Keratinocyte (primary cell): ENCODE data around the gene PSMB2. TPM values are rescaled to one million over a fixed set of nuclear protein-coding genes. Genes with fewer than 3 reads are reported as not detected.

Source experiments
- DNase-seq: peaks from one replicate; pipeline ENCODE4 v3.0.0-alpha.2; 2011; ENCODE audit warnings: low read depth, missing footprints, low spot score
- FAIRE-seq: peaks from 2 replicates; lab custom pipeline; 2011; peaks lifted over from hg19 to GRCh38; lab: Jason Lieb, UNC
- H2AFZ ChIP-seq: 2 replicates; pipeline ENCODE4 v1.6.0; 2012; ENCODE audit warnings: low read length, control low read depth, inconsistent platforms; ENCODE audit not compliant: control insufficient read depth
- H3K27ac ChIP-seq: 2 replicates; pipeline ENCODE4 v1.5.1; 2011; ENCODE audit warnings: low read length; ENCODE audit not compliant: control insufficient read depth, insufficient read depth
- H3K27me3 ChIP-seq: 3 replicates; pipeline ENCODE4 v1.6.0; 2011; ENCODE audit warnings: low read length; ENCODE audit not compliant: control insufficient read depth, insufficient read depth; ENCODE audit errors: extremely low read depth
- H3K36me3 ChIP-seq, 2 experiments: 2 replicates in 1 of 2; 3 replicates in 1 of 2; pipeline ENCODE4 v1.5.1; 2011; ENCODE audit warnings: low read length in 2 of 2, mild to moderate bottlenecking in 1 of 2; ENCODE audit not compliant: control insufficient read depth in 2 of 2, insufficient read depth in 2 of 2; ENCODE audit errors: extremely low read depth in 1 of 2
- H3K4me1 ChIP-seq: 3 replicates; pipeline ENCODE4 v1.5.1; 2011; ENCODE audit warnings: low read length; ENCODE audit not compliant: control insufficient read depth, insufficient read depth; ENCODE audit errors: extremely low read depth
- H3K4me2 ChIP-seq: 3 replicates; pipeline ENCODE4 v1.6.0; 2011; ENCODE audit warnings: low read depth, low read length; ENCODE audit not compliant: control insufficient read depth, insufficient read depth; ENCODE audit errors: extremely low read depth
- H3K4me3 ChIP-seq, 3 experiments: fragments of 200-600 bp in 1 of 3; sonication (generic) in 1 of 3; 2 replicates in 2 of 3; 3 replicates in 1 of 3; pipeline ENCODE4 v1.5.1; 2011 to 2016; ENCODE audit warnings: low read length in 3 of 3, mild to moderate bottlenecking in 3 of 3, control low read depth in 2 of 3, inconsistent platforms in 1 of 3, low read depth in 1 of 3, mixed read lengths in 1 of 3, mixed run types in 1 of 3, moderate library complexity in 1 of 3; ENCODE audit not compliant: control insufficient read depth in 2 of 3, insufficient read depth in 2 of 3; ENCODE audit errors: extremely low read depth in 1 of 3
- H3K79me2 ChIP-seq: 2 replicates; pipeline ENCODE4 v1.6.0; 2012; ENCODE audit warnings: low read length; ENCODE audit not compliant: control insufficient read depth, insufficient read depth
- H3K9ac ChIP-seq: 3 replicates; pipeline ENCODE4 v1.6.0; 2011; ENCODE audit warnings: low read length; ENCODE audit not compliant: control insufficient read depth, insufficient read depth; ENCODE audit errors: extremely low read depth
- H3K9me1 ChIP-seq: 3 replicates; pipeline ENCODE4 v1.6.0; 2011; ENCODE audit warnings: low read length; ENCODE audit not compliant: control insufficient read depth, insufficient read depth; ENCODE audit errors: extremely low read depth
- H3K9me3 ChIP-seq: 2 replicates; pipeline ENCODE4 v1.5.1; 2012; ENCODE audit warnings: low read depth, low read length; ENCODE audit not compliant: control insufficient read depth
- H4K20me1 ChIP-seq: 3 replicates; pipeline ENCODE4 v1.6.0; 2011; ENCODE audit warnings: low read length; ENCODE audit not compliant: control insufficient read depth, insufficient read depth; ENCODE audit errors: extremely low read depth
- EZH2 ChIP-seq: IDR thresholded peaks from one replicate; pipeline ENCODE4 v1.6.1; 2012; ENCODE audit warnings: inconsistent platforms, mild to moderate bottlenecking, low read length, moderate library complexity
- dilution Hi-C: fragments of 300-500 bp; cut with MboI; formaldehyde crosslinking; loops from one replicate; pipeline ENCODE4 v1.7.0; 2020; ENCODE audit warnings: low sequenced_read_pairs; ENCODE audit not compliant: extremely low pct_ligation_motif_present
- polyA plus RNA-seq, 5 experiments: library from polyadenylated mRNA; depleted of rRNA in 3 of 5; stranded (reverse) in 3 of 5; stranded (forward) in 1 of 5; unstranded in 1 of 5; fragments of >200 nt; gene quantifications; 1 replicate in 1 of 5; 2 replicates in 3 of 5; 3 replicates in 1 of 5; pipeline versions ENCODE4 v1.2.1 to v1.2.3, GENCODE V29; 2011 to 2012; ENCODE audit warnings: missing spikeins in 2 of 5, low read depth in 1 of 5, low replicate concordance in 1 of 5
- TF ChIP-seq, protein P1 (sequence below), 3 experiments: IDR thresholded peaks in 1 of 3; conservative IDR thresholded peaks in 1 of 3; optimal IDR thresholded peaks in 1 of 3; 2 replicates in 2 of 3; 3 replicates in 1 of 3; pipeline versions ENCODE3 to v1.5.1; 2011; ENCODE audit warnings: low read length in 3 of 3, mild to moderate bottlenecking in 3 of 3, moderate library complexity in 2 of 3, control low read depth in 1 of 3, inconsistent platforms in 1 of 3; ENCODE audit not compliant: insufficient read depth in 2 of 3; ENCODE audit errors: extremely low read depth in 1 of 3

PSMB2 gene
- polyA plus RNA-seq, 1 donor (not counting 4 experiments of a cell fraction or from before 2014, with no cell fraction given): 108 TPM

DNA sequence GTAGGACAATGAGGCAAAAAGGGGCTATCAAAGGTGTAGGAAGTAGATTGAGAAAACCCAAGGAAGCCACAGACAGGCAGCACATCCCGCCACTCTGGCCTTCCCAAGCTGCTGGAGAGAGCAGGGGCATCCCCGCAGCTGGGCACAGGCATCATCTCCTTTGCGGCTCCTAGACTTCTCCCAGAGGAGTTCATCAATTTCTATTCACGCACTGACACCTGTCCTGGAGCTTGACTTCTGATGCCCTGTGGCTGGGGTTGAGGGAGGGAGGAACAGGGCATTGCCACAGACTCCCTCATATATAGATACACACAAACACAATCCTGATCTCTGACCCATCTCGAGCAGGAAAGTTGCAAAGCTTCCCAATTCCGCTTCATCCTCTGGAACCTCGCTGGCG, 70.1 kb downstream of the PSMB2 start:
- Histone ChIP-seq H2AFZ (no peak overlapping the region), H3K9me3 (no peaks in the 10 kb centered on the region), H3K27me3 (peaks cover 14% of the 10 kb centered on the region), H3K9me1 (no peaks in the 10 kb centered on the region), H3K4me3 (no peak overlapping the region), H3K9ac (no peak overlapping the region), H3K27ac (no peak overlapping the region), H3K4me2 (no peak overlapping the region), H3K36me3 (no peaks in the 10 kb centered on the region), H3K79me2 (no peaks in the 10 kb centered on the region), H3K4me1 (peaks cover 43% of the 10 kb centered on the region), H4K20me1 (no peaks in the 10 kb centered on the region)
- DNase-seq (no peak), FAIRE-seq (no peak)
- dilution Hi-C loops: no loop called here
- no peak for TF ChIP-seq EZH2
- TF ChIP-seq, protein P1, sequence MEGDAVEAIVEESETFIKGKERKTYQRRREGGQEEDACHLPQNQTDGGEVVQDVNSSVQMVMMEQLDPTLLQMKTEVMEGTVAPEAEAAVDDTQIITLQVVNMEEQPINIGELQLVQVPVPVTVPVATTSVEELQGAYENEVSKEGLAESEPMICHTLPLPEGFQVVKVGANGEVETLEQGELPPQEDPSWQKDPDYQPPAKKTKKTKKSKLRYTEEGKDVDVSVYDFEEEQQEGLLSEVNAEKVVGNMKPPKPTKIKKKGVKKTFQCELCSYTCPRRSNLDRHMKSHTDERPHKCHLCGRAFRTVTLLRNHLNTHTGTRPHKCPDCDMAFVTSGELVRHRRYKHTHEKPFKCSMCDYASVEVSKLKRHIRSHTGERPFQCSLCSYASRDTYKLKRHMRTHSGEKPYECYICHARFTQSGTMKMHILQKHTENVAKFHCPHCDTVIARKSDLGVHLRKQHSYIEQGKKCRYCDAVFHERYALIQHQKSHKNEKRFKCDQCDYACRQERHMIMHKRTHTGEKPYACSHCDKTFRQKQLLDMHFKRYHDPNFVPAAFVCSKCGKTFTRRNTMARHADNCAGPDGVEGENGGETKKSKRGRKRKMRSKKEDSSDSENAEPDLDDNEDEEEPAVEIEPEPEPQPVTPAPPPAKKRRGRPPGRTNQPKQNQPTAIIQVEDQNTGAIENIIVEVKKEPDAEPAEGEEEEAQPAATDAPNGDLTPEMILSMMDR (optimal IDR thresholded peaks at IDR 0.05 in 1 of 3, IDR thresholded peaks at IDR 0.05 in 1 of 3, conservative IDR thresholded peaks at IDR 0.05 in 1 of 3; ENCODE audit: extremely low read depth in 1 of 3, insufficient read depth in 2 of 3, low read length in 3 of 3): no peak

DNA sequence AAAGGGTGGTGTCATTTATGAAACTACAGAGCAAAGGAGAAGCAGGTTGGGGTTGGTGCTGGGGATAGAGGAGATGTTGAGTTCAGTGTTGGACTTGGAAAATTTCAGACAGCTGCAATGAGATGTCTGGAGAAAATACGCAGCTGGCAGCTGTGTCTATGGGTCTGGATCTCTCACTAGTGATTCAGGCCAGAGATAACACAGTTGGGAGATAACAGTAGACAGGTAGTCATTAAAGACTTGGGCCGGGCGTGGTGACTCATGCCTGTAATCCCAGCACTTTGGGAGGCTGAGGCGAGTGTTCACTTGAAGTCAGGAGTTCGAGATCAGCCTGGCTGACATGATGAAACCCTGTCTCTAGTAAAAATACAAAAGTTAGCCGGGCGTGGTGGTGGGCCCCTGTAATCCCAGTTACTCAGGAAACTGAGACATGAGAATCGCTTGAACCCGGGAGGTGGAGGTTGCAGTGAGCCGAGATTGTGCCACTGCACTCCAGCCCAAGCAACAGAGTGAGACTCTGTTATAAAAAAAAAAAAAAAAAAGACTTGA, 70.7 kb downstream of the PSMB2 start:
- Histone ChIP-seq H3K79me2 (no peaks in the 10 kb centered on the region), H3K27ac (peak overlapping the region; percentile 13), H3K9me3 (no peaks in the 10 kb centered on the region), H3K4me1 (peaks cover 38% of the 10 kb centered on the region), H3K9me1 (no peaks in the 10 kb centered on the region), H4K20me1 (no peaks in the 10 kb centered on the region), H3K36me3 (peaks cover 0 to 3% of the 10 kb centered on the region in 2 experiments), H2AFZ (no peak overlapping the region), H3K9ac (no peak overlapping the region), H3K4me2 (no peak overlapping the region), H3K27me3 (peaks cover 14% of the 10 kb centered on the region), H3K4me3 (no peak overlapping the region)
- dilution Hi-C loops: no loop called here
- DNase-seq: no peak
- TF ChIP-seq, protein P1 (optimal IDR thresholded peaks at IDR 0.05 in 1 of 3, IDR thresholded peaks at IDR 0.05 in 1 of 3, conservative IDR thresholded peaks at IDR 0.05 in 1 of 3; ENCODE audit: extremely low read depth in 1 of 3, insufficient read depth in 2 of 3, low read length in 3 of 3): no peak
- TF ChIP-seq EZH2: no peak
- FAIRE-seq: peak; percentile 29
